Choroid plexus epithelial cell (primary cell): Measurements from ENCODE around the gene TTYH1.
A peak's percentile ranks its signal among the peaks of the same experiment; 100 is the strongest.

ENCODE experiments used
- DNase-seq: peaks from one replicate; pipeline ENCODE4 v3.0.0-alpha.2; 2010; ENCODE audit warnings: low read depth
- H3K4me3 ChIP-seq: 2 replicates; pipeline ENCODE4 v1.5.1; 2011; ENCODE audit warnings: low read depth, mild to moderate bottlenecking, control low read depth, low read length, moderate library complexity
- TF ChIP-seq, protein P1 (sequence below): conservative IDR thresholded peaks from 2 replicates; pipeline ENCODE4 v1.5.1; 2011; ENCODE audit warnings: low read depth, mild to moderate bottlenecking, control low read depth, inconsistent platforms, low read length, moderate library complexity

The TTYH1 gene

DNA sequence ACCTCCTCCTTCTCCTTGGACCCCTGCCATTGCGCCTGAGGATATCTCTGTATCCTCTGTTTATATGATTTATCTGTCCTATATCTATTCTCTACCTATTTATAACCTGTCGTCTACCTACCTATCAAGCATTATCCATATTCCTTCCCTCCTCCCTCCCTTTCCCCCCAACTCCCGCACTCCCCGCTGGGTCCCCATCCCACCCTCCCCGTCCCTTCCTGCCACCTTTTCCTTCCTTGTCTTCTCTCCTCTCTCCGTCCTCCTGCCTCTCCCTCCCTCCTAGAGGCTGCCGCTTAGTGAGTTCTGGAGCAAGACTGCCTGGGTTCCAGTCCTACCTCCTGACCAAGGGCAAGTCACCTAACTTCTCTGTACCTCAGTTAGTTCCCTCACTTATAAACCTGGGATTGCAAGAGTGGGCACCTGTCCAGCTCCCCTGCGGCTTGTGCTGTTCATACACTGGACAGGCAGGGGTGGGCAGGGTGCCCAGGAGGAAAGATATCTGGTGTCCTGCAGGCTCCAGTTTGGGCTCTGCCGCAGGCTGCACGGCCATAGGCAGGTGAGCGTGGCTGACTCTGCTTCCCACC lies 16.1 kb downstream of the TTYH1 start:
- TF ChIP-seq, protein P1, sequence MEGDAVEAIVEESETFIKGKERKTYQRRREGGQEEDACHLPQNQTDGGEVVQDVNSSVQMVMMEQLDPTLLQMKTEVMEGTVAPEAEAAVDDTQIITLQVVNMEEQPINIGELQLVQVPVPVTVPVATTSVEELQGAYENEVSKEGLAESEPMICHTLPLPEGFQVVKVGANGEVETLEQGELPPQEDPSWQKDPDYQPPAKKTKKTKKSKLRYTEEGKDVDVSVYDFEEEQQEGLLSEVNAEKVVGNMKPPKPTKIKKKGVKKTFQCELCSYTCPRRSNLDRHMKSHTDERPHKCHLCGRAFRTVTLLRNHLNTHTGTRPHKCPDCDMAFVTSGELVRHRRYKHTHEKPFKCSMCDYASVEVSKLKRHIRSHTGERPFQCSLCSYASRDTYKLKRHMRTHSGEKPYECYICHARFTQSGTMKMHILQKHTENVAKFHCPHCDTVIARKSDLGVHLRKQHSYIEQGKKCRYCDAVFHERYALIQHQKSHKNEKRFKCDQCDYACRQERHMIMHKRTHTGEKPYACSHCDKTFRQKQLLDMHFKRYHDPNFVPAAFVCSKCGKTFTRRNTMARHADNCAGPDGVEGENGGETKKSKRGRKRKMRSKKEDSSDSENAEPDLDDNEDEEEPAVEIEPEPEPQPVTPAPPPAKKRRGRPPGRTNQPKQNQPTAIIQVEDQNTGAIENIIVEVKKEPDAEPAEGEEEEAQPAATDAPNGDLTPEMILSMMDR, result no peak
- DNase-seq, result peak; percentile 72

GRCh38 chr19:54432144-54432738 lies 17.0 kb downstream of the TTYH1 start:
- H3K4me3 ChIP-seq, result no peak overlapping the region
- TF ChIP-seq, protein P1, result no peak
- no peak for DNase-seq

More for the DNA sequence above, 16.1 kb downstream of the TTYH1 start:
- H3K4me3 ChIP-seq, result no peak overlapping the region

DNA sequence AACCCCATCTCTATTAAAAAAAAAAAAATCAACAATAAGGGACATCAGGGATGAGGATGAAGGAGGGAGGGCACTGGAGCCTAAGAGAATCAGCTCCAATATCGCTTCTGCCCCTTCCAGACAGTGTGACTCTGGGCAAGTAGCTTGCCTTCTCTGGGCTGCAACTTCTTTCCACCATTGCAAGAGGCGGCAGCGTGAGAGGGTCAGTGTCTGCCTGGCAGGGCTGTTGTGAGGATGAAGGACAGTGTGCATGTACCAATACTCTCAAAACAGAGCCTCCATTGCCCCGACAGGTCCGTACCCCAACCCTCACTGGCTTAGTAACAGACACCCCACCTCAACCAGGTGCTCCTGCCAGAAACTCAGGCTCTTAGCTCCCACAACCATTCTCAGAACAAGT lies 18.4 kb downstream of the TTYH1 start:
- DNase-seq, result no peak
- H3K4me3 ChIP-seq, result no peak overlapping the region
- TF ChIP-seq, protein P1, result no peak

GRCh38 chr19:54434112-54434872 lies 19.0 kb downstream of the TTYH1 start:
- DNase-seq, result no peak
- TF ChIP-seq, protein P1, result no peak
- no peak overlapping the region for H3K4me3 ChIP-seq

DNA sequence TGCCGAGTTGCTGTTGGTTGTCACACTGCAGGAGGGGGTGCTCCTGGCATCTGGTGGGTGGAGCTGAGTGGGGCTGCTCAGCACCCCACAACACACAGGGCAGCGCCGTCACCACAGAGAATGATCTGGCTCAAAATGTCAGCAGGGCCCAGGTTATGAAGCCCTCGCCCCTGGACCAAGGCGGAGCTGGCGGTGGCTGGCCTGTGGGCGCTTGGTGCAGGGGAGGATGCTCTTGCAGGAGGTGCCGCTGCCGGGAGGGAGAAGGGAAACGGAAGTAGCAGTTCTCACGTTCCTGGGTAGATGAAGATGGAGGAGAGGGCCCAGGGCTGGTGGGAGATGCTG lies 19.6 kb downstream of the TTYH1 start:
- DNase-seq, result no peak
- H3K4me3 ChIP-seq, result no peak overlapping the region
- TF ChIP-seq, protein P1, result no peak

DNA sequence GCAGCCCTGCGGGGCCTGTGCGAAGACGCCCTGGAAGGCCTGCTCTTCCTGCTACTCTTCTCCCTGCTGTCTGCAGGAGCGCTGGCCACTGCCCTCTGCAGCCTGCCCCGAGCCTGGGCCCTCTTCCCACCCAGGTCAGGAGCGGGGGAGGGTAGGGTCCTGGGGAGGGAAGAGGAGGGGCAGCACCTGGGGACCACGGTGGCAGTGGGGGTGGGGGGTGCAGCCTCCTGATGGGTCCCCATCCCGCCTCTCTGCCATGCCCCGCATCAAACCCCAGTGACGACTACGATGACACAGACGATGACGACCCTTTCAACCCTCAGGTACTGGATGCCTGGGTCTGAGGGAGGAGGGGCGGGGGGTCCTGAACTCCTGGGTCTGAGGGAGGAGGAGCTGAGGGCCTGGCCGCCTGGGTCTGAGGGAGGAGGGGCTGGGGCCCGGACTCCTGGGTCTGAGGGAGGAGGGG lies 20.3 kb downstream of the TTYH1 start:
- no peak for DNase-seq
- H3K4me3 ChIP-seq, result no peak overlapping the region
- TF ChIP-seq, protein P1, result no peak

- no peak overlapping the region for H3K4me3 ChIP-seq
- TF ChIP-seq, protein P1, result peak; percentile 30
- peak; percentile 36 for DNase-seq
Measured at GRCh38 chr19:54436031-54436523, 20.8 kb downstream of the TTYH1 start.
